OCI-LY3 (cell line): ENCODE measurements around the gene DNAH17.

Source experiments
- CTCF ChIP-seq: fragments of 200-600, 300-600 bp; sonication (generic); IDR thresholded peaks from 2 replicates; pipeline ENCODE4 v1.5.1; 2014; ENCODE audit warnings: antibody characterized with exemption, low read length, low read depth
- EZH2phosphoT487 ChIP-seq: fragments of 200-600 bp; shearing (Covaris generic); IDR thresholded peaks from 2 replicates; pipeline ENCODE4 v1.6.1; 2018; ENCODE audit warnings: antibody characterized with exemption, mixed run types, low read depth

- no peak for TF ChIP-seq CTCF
- TF ChIP-seq EZH2phosphoT487 = no peak
These were observed 116.0 kb downstream of the DNAH17 start for GRCh38 chr17:78460951-78461798.
